ENCODE measurements around the gene MFN1.

DNA sequence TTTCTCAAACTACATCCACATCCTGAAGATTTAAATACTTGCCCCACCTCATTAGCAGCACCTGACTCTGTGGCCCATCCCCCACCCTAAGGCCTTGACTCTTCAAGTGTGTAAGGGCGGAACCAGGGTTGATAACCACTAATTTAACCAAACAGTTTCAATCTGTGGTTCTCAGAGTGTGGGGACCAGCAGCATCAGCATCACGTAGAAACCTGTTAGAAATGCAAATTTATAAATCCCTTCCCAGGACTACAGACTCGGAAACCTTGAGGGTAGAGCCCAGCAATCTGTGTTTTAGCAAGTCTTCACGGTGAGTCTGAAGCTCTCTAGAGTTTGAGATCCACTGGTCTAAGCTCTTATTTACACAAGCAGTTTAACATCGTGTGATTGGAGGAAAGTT, 91.3 kb downstream of the MFN1 start:
- no peak for TF ChIP-seq EZH2 (IDR thresholded peaks at IDR 0.05; ENCODE audit: insufficient read depth, low read length)
- TF ChIP-seq, protein P1, sequence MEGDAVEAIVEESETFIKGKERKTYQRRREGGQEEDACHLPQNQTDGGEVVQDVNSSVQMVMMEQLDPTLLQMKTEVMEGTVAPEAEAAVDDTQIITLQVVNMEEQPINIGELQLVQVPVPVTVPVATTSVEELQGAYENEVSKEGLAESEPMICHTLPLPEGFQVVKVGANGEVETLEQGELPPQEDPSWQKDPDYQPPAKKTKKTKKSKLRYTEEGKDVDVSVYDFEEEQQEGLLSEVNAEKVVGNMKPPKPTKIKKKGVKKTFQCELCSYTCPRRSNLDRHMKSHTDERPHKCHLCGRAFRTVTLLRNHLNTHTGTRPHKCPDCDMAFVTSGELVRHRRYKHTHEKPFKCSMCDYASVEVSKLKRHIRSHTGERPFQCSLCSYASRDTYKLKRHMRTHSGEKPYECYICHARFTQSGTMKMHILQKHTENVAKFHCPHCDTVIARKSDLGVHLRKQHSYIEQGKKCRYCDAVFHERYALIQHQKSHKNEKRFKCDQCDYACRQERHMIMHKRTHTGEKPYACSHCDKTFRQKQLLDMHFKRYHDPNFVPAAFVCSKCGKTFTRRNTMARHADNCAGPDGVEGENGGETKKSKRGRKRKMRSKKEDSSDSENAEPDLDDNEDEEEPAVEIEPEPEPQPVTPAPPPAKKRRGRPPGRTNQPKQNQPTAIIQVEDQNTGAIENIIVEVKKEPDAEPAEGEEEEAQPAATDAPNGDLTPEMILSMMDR (IDR thresholded peaks at IDR 0.05; ENCODE audit: insufficient read depth, low read depth, low read length), result no peak
